GM21381 (cell line): ENCODE data around the gene DEGS2.

Experiments
- ATAC-seq: cut with Tn5 transposase; IDR thresholded peaks from one replicate; pipeline ENCODE4 v1.9.1; 2021; ENCODE audit warnings: mild to moderate bottlenecking, moderate library complexity; ENCODE audit not compliant: unreplicated experiment

Gene DEGS2

DNA sequence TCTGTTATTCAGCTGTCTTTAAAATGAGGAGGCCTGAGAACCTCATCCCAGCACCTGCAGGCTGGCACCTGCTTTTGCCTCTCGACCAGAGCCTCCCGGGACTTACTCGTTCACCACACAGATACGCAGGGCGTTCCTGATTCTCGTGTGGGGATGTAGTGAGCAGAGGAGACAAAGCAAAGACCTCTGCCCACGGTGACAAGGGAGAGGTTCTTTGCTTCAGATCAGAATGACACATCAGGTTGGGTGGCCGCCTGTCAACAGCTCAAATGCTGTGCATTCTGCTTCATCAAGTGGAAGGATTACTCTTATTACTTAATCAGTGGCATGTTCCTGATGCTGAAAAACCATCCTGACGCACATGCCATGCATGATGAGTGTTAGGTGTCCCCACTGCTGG, 24.4 kb downstream of the DEGS2 start:
- ATAC-seq: no peak

DNA sequence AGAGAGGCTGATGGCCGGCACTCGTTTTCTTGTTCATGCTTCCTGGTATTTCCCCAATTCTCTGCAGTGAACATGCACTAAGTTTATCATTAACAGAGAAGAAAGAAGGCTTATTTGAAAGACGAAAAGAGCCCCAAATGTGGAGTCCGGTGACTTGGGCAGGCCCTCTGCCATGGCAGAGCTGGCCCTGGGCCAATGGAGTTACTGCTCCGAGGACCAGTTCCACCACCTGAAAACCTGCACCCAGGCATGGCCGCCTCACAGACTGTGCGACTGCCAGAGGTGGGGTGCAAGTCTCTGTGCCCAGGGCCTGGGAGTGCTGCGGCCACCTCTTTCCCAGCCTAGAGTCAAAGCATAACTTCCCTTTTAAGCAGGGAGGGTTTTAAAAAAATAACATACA, 24.9 kb downstream of the DEGS2 start:
- no peak for ATAC-seq

DNA sequence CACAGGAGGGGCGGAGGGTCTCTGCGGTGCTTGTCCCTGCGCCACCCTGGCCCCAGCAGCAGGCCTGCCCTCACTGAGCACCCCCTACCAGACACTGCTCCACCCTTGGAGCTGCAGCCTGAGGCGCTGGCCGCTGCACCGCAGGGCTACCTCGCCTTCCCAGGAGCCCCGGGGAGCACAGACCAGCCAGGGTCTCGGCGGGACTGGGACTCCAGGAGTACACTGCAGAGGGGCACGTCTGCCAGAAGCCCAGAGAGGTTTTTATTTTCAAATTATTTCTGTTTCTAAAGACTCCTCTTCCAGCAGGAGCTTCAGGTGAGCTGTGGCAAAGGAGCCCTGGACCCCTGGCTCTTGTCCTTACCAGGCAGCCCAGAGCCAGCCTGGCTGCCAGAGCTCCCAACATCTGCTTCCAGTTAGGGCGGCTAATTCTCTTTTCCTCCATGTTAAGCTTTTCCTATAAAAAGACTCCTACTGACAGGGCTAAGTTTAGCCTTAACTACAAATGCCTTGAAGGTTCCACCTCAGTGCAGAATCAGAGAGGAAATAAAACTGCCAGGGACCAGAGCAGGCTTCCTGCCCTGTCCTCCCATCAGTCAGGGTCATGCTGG, 26.4 kb downstream of the DEGS2 start:
- ATAC-seq: no peak

DNA sequence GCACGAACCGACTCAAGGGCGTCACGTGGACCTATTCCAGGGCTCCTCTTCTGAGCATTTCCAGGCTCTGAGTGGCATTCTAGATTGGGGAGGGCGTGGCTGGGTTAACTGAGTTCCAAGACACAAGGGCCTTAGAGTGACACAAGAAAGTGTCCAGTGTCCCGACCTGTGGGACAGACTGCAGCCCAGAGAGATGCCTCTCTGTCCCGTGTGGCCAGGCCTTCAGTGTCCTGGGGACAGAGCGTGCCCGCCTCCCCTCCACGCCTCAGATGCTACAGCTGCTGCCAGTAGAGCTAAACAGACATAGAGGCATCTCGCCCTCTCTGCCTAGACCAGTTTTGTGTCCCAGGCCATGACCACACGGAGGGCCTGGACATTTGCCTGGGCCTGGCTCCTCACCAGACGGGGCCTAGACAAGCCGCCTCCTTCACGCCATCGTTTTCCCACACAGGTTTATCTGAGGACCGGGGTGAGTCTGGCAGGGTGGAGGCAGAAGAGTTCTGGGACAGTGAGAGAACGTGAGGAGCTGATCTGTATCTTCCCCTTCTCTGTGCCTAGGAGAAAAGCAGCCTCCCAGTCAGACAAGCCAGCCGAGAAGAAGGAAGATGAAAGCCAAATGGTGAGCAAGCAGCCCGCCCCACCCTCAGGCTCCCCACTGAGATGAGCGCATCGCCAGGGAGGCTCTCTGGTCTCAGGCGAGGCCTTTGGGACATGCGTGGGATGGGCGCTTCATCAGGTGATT, 27.1 kb downstream of the DEGS2 start:
- no peak for ATAC-seq

DNA sequence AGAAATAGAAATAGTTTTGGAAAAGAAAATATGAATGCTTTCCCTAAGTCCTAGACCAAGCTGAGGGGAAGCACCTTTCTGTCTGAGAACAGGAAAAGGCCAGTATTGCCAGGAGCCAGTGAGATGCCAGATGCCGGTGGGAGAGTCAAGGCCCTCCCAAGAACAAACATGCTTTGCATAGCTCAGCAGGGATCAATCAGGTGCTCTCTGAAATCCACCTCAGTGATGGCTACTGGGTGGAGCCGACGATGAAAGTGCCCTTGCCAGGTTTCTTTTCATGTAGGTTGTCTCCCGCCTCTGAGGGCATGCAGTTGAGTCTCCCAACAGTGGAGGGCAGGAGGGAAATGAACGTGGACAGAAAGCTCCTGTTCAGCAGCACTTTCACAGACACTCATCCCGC, 28.3 kb downstream of the DEGS2 start:
- ATAC-seq: no peak

DNA sequence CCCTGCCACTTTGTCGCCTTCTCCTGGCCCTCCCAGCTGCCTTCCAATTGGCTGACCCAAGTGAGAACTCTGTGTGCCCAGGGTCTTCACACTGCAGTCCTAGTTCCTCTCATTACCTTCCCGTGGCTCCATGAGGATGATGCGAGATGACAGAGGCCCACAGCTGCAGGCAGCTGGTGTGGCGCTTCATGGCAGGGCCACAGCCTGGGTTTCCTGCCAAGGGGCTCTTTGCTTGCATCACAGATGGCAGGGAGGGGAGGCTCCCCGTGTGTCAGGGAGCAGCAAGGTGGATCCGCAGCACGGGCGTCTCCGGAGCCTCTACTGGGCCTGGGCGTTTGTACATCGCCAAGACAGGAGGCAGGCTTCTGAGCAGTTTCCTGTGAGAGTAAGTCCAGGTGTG, 28.9 kb downstream of the DEGS2 start:
- no peak for ATAC-seq

DNA sequence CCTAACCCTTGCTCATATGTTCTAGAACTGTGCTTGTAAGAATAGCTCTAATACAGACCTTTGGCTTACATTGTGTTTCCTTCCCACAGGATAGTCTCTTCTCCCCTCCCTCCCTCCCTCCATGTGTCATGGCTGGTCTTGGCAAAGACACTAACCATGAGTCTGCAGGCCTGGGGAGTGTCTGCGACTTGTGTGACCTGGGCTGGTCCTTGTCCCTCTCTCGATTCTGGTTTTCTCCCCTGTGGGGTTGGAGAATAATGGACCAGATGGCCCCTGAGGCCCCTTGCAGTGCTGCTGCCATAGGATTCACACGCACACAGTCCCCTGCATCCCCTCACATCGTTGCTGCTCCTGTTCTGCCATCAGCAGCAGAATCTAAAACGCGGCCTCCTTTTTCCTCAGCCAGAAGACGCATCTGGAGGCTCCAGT, 30.3 kb downstream of the DEGS2 start:
- ATAC-seq: no peak

DNA sequence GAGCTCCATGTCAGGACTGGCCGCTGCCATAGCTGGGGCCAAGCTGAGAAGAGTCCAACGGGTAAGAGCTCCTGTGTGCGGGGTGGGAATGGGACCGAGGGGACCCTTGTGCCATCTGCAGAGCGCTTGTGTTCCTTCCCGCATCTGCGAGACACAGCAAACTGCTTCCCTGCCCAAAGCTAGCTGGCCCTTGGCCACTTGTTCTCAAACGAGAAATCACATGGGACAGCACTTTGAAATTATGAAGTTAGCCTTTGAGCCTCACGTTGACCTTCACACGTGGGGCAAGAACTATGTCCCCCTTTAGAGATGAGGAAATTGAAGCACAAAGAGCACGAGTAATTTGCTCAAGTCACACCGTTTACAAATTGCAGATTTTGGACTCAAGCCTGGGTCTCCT, 30.8 kb downstream of the DEGS2 start:
- no peak for ATAC-seq

DNA sequence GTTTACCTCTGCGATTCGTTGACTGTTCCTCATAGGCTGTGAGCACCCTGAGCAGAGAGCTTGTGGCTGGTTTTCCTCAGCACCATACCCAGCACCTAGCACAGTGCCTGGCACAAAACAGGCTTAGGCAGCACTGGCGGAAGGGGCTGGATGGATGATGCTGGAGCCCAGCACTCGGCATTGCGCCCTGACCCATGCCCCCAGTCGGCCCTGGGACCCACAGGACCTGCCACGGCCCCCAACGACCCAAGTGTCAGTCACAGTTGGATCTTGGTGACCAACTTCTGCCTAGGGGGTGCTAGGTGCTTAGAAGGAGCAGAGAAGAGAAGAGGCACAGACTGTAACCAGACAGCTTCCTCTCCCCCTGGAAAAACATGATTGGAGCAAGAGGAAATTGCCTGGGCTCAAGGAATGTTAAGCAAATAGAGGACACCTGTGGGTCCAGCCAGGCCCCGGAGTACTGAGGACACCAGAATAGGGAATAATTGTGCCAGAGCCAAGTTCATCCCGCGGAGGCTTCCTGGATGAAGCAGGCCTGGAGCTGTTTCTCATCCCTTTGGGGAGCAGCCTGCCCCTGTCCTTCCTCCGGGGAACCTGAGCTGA, 31.5 kb downstream of the DEGS2 start:
- ATAC-seq: no peak

DNA sequence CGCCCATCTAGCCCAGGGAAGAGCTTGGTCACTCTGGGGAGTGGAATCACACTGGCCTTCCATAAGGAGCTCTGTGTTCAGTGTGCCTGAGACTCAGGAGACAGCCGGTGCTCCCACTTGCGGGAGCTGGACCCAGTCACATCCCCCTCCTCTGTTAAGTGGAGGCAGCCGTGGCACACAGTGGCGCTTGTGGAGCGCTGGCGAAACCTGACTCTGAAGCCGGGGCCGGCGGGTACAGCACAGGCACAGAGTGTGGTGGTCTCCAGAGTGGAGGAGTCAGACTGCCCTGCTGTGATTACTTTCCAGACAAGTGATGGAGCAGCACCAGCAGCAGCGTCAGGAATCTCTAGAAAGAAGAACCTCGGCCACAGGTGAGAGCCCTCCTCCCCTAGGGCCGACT, 33.0 kb downstream of the DEGS2 start:
- ATAC-seq: no peak

DNA sequence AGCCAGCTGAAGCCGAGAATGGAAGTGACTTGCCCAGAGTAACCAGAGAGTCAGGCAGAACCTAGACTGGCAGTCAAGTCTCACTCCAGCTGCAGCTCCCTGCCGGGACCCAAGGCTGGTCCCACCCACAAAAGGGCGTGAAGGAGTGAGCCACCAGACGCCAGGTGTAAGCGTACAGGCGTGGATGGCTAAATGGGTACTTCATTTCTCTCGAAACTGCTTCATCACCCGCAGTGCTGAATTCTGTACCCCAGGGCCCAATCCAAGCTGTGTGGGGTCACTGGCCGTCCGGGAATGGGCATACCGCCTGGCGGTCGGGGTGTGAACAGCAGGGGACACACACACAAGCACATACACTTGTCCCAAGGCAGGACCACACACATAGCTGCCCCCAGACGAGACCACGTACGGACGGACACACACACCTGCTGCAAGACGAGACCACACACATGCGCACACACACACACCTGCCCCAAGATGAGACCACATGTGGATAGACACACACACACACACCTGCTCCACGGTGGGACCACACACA, 34.8 kb downstream of the DEGS2 start:
- ATAC-seq: no peak

DNA sequence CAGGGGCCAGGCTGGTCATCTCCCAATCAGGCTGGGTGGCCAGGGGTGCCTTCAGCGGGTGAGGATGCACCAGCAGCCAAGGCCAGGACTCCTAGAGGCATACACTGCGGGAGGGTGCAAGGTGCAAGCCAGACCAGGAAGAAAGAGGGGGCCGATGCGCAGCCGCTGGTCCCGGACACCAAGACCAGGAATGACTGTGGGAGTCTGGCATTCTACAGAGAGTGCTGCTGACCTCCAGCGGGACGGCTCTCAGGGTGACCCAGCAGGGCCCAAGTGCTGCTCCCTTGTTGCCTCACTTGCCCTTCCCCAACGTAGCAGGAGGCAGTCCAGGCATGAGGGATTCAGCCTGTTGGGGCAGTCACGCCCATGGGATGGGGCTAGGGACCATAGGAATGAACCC, 35.8 kb downstream of the DEGS2 start:
- no peak for ATAC-seq

DNA sequence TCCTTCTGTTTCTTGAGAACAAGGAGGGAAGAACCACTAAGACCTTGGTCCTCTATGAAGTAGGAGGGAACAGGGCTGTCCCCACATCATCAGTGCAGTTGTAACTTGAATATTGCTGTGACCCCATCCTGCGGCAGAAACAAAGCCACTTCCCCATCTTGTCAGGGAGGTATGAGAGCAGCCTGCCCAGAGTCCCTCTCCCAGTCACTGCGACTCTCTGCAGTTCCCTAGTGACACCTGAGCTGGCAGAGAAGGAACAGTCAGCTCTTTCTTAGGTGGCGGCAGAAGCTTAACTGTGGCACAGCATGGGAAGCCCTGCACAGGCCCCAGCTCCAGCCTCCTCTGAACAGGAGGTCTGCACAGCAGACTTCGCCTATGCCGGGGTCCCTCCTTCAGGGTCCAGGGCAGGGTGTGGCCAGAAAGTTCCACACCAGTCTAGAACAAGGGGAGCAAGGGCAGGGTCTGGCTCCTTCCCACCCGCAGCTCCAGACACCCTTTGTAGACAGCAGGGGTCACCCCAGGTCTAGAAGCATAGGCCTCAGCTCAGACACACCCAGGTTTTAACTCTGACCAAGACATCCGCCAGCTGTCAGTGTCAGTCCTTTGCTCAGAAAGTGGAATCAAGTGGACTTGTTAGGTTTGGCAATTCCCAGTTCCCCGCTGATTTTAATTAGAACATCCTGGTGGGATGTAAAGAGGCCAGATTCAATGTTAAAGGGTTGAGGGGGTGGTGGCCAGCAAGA, 36.8 kb downstream of the DEGS2 start:
- ATAC-seq: no peak

DNA sequence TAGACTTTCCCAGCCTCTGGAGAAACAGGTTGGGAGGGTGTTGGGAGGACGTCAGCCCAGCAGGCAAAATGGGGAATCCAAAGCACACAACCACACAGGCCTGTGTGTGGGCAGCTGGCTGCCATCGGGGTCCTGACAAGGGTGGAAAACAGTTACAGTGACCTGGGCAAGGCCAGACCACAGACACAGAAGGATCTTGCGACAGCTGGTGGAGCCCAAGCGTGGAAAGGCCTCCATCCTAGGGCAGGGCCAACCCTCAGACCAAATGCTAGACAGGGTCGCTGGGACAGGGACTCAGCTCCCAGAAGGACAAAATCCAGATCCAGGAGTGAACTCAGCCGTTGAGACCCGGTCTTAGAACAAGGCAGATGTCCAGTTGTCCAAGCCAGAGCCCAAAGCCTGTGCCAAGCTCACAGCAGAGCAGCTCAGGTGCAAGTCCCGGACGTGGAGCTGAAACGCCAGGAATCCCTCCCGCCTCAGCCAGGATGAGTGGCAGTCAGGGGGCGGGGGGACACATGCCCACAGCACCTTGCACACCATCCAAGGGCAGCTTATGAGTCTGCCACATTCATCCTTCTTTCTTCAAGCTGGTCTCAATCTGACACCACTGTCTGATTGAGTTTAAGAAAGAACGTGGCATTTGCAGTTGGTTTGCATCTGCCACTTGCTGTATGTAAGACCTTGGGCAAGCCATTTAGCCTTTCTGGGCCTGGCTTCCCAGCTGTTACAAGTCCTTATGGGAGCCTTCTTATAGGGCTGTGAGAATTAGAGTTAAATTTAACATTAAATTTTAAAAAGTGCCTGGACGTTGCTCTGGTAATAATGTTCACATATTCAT, 37.6 kb downstream of the DEGS2 start:
- no peak for ATAC-seq

DNA sequence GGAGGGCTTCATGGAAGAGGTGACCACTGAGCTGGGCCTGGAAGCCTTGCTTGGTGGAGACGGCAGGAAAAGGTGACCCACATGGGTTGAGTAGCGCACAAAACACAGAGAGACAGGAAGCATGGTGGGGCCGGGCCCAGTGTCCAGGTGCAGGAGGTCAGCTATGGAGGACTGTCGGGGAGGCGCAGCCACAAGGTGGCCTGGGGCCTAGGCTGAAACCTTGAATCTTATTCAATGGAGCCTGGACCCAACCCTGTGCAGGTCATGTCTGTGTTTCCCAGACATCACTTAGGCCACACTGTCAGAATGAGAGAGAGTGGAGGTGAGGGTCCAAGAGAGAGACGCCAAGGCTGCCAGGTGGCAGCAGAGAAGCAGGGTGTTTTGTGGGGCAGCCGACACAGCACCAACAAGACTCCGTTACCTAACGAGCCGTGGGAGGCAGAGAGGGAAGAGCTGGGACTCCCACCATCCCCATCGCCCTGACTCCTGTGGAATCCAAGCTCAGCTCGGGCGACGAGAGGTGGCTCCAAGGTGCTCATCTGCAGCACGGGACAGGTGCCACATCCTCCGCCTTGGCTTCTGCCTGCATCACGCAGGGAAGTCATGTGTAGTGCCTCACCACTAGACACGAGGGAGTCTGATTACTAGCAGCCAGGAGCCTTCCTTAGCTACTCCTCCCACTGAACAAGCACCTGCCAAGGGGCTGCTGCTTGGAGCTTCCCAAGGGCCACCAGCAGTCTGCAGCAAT, 38.7 kb downstream of the DEGS2 start:
- ATAC-seq: no peak

DNA sequence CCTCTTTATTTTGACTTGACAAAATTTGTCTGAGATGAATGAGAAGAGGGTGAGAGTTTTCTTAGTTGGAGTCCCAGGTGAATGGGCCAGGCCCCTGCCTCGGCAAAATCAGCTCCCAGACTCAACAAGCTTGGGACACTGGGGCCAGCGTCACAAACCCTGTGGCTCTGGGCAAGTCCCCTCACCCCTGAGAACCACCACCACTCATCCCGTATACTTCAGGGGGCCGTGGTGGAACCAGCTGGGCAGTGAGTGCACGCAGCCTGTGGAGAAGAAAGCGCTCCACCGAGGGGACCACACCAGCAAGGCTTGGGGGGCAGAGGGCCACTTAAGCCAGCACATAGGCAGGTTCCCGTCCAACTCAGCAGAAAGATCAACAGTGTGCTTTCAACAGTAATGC, 40.2 kb downstream of the DEGS2 start:
- no peak for ATAC-seq

DNA sequence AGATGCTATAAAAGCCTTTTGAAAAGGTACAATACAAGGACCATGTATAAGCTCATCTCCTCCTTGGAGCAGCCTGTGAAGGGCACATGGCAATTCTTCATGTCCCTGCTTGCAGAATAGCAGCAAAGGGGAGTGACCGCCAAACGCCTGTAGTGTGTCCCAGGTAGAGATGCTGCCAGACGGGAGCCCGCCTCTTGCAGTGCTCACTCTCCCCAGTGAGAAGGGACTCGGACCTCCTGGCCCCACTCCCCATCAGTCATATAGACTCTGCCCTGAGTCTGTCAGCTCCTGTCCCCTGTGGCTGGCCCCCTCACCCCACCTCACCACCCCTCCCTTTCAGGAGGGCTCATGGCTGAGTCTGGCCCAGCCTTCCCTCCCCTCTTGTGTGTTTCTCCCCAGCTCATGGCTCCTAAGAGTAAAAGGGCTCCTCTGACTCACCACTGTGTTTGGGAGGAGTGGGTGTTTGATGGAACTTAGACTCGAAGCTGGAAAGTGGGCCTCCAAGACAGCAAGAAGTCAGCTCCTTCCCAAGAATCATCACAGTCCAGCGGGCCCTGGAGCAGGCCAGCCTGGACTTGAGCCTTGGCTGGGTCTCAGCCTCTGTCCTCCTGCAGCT, 40.9 kb downstream of the DEGS2 start:
- no peak for ATAC-seq

DNA sequence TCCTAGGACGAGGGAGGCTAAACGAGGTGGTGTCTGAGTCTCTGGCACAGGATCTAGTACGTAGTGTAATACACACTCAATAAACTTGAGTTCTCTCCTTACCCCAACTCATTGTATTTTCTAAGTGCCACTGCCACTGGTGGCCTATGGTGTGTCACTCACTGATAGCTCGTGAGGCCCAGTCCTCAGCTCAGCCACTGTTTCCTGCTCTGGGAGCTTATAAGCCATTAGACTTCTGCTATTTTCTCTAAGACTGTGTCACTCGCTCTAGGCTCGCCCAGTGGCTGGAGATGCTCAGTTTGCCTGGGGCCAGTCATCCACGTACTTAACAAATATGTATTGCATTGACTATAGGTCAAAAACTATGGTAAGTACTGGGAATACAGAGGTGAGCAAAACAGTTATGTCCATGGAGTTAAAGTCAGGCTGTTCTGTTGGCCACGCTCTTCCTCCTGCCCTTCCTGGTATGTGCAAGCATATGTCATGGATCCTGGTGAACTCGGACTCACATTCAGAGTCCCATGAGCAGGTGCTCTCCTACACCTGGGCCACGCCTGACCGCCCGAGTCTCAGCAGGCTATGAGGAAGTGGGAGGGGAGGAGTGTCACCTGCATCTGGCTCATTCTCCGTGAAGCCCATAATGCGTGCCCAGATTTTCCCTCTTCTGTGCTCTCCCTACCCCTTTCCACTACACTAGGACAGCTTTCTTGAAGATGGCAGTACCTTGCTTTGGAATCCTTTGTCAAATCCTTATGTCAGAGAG, 41.6 kb downstream of the DEGS2 start:
- ATAC-seq: no peak

DNA sequence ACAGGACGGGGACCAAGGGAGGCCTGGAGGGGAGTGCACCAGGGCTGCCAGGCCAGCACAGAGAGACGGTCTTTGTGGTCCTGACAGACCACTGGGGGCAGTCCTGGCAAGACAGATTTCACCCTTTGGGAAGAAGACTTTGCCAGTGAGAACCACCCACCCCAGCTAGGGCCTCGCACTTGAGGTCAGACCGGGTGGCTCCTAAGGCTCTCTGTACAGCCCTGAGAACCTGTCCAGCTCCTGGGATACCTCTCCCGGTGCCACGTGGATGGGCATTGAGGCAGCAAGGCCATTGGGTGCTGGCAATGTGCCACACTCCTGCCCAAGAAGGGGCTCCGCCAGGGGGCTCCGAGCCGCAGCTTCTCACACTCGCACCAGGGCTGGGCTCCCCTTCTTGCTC, 42.4 kb downstream of the DEGS2 start:
- no peak for ATAC-seq
